ENCODE results near the gene CPZ.

The CPZ gene

GRCh38 chr4:8592366-8593263 is at the start of gene CPZ:
Gene CPZ (plus strand): TSS chr4:8592765. CDS start chr4:8592834, 69 bp downstream.
- no peak for ATAC-seq

GRCh38 chr4:8542776-8543525 is 49.6 kb upstream of the CPZ start:
- no peak for ATAC-seq

GRCh38 chr4:8543623-8544022 is 48.9 kb upstream of the CPZ start:
- ATAC-seq, result no peak

GRCh38 chr4:8544282-8544681 is 48.3 kb upstream of the CPZ start:
- ATAC-seq, result no peak

DNA sequence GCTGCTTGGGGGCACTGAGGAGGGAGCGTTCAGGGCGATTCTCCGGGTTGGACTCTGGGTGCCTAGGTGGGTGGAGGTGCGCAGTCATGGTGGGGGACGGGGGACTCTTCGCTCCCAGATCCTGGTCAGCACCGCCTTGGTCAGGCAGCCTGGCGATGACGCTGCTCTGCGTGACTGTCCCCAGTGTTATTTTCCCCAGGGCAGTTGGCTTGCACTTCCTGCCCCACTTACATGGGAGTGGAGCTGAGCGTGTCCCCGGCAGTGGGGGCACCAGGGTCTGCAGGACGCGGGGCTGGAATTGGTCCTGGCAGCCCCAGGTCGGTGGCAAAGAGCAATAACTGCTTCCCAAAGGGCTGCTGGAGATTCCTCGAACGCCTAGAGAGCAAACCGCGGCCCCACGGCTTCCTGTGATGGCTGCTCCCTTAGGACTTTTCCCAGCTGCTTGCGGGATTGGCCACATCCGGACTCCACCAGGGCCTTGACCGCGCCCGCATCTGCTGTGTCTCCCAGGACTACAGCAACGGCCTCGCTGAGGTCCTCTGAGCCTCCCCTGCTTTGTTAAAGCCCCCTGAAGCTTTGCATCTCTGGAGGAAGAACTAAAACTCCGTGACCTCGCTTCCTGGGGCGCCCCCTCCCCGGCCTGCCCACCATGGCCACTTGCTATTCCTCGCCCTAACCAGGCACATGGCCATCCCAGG is 47.7 kb upstream of the CPZ start:
- no peak for ATAC-seq

GRCh38 chr4:8545439-8545765 is 47.2 kb upstream of the CPZ start:
- ATAC-seq, result no peak

DNA sequence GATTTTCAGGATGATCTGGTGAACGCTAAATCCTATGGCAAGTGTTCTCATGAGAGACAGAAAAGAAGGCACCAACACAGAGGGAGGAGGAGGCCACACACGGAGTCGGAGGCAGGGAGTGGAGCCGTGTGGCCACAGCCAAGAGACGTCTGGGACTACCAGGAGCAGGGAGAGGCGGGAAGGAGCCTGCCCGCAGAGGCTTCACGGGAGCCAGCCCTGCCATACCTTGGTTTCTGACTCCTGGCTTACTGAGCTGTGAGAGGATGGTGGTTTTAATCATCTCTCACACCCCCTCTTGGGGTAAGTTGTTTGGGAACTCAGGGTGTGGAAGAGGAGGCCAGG is 45.8 kb upstream of the CPZ start:
- ATAC-seq, result no peak

DNA sequence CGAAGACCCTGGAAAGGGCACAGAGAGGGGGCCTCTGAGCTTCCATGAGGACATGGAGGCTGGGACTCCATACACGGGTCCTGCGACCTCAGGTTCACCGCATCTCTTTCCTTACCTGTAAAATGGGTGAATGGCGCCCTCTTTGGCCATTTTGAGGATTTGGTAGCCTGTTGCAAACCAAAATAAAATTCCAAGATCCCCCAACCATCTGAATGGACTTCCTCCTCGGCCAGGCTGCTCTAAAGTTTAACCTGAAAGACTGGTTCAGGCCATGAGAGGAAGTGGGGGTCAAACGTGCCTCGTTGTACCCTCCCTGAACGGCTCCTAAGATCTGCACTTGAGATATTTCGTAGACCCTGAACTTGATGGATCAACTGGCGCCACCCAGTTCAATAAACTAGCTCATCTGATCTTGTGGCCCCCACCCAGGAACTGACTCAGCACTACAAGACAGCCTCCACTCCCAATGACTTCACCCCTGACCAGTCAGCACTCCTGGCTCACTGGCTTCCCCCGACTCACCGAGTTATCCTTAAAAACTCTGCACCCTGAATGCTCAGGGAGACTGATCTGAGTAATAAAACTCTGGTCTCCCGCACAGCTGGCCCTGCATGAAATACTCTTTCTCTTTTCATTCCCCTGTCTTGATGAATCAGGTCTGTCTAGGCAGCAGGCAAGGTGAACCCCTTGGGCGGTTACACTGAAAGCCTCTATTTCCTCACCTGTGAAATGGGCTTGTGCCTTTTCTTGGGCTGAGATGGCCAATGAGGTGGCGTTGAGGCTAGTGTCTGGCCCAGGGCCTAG is 45.3 kb upstream of the CPZ start:
- ATAC-seq, result no peak

DNA sequence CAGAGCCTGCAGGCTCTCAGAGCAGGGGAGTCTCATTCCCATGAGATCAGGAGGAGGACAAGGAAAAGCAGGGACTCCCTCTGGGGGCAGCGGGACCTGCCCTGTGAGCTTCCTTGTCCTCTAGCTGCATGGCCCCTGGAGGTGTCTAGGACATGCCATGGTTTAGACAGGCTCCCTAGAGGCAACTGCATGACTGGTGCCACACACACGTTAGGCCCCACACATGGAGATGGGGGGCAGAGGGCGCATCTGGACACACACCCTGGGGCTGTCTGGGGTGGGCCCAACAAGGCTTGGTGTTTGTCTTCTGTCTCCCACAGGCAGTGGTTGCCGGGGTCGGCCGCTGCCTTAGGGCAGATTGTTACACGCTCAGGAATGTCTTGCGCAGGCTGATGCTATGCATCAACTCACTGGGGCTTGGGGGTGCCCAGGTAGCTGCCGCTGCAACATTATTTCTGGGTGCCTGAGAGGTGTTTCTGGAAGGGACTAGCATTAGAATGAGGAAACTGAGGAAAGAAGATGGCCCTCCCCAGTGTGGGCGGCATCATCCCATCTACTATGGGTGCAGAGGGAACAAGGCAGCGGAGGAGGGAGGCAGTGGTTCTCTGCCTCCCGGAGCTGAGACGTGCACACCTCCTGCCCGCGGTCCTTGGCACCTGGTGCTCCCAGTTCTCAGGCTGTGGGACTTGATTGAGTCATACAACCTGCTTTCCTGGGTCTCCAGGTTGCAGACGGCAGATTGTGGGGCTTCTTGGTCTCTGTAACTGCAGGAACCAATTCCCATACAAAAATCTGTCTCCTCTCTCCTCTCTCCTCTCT is 44.4 kb upstream of the CPZ start:
- ATAC-seq, result no peak

GRCh38 chr4:8548731-8549351 is 43.7 kb upstream of the CPZ start:
- no peak for ATAC-seq

DNA sequence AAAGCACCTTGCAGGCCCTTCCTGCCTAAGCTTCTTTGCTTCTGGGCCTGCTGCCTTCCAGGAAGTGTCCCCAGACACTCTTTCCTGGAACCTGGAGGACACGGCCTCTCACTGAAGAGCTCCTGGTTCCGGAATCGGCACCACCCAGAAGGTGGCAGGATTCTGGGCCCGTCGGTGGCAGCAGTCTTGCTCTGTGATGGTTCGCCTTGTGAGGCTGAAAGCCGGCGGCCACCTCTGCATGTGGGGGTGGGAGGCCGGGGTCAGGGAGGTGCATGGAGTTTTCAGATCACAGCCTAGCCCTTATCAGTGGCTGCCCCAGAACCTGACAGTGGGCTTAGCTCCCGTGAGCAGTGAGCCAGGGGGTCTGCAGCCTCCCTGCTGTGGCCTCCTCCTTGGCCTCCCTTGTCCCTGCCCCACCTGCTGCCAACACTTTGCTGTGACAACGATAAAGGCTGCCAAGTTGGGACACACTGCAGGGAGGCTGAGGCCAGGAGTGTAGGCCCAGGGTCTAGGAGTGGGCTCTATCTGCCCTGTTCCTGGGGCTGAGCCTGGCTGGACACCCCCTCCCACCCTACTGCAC is 43.1 kb upstream of the CPZ start:
- ATAC-seq, result no peak

- no peak for ATAC-seq
These were observed 41.9 kb upstream of the CPZ start for GRCh38 chr4:8550691-8551090.

GRCh38 chr4:8552024-8552423 is 40.5 kb upstream of the CPZ start:
- ATAC-seq, result no peak

DNA sequence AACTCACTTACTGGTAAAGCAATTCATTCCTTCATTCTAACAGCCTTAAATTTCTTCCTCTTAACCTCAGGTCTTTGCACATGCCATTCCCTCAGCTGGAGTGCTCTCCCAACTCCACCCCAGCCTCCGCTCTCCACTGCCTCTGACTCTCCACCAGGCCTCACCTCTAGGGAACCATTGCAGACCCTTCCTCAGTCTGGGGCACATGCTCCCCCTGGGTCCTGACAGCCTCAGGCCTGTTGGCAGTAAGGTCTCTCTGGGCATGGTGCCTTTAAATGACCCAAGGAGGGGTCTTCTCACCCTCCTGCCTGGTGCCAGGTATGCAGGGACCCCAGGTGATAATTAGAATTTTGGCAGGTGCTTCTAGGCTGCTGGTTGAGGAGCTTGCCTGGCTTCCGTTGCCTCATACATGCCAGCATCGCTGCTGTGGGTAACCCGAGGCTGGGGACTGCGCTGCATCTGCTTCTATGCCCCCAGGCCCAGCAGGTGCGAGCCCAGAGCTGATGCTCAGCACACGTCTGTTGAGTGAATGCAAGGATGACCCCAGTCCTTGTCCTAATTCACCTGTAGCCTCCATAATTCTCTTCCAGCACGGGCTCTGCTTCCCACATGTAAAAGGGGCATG is 39.9 kb upstream of the CPZ start:
- no peak for ATAC-seq

DNA sequence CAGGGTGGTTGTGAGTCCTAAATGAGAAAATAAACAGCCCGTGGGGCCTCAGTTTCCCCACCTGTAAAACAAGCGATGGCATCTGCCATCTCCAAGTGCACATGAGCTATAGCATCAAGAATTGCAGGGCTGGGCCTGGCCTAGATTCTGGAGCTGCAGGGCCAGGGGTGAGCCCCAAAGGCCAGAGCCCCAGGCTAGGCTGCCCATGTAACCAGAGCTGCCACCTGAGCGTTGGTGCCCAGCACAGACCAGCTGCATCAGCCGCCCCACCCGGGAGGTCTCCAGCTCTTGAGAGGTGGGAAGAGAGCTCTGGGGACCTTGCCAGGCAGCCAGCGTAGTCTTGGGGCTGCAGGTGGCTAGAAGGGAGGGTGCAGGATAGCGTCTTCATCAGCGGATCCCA is 39.3 kb upstream of the CPZ start:
- ATAC-seq, result no peak

DNA sequence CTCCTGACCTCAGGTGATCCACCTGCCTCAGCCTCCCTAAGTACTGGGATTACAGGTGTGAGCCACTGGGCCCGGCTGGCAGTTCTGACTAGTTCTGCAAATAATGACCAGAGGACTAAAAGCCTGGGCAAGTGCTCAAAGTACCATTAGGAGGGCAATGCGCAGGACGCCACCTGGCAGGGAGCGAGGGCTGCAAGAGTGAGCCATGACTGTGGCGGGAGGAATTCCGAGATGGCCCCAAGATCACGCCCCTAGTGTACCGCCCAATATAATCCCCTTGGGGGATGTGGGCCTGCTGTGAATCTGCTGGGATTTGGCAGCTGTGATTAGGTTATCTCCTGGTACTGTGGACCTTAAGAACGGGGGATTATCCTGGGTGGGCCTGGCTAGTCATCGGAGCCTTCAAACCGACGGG is 38.6 kb upstream of the CPZ start:
- no peak for ATAC-seq

GRCh38 chr4:8554555-8555100 is 37.9 kb upstream of the CPZ start:
- ATAC-seq, result no peak

DNA sequence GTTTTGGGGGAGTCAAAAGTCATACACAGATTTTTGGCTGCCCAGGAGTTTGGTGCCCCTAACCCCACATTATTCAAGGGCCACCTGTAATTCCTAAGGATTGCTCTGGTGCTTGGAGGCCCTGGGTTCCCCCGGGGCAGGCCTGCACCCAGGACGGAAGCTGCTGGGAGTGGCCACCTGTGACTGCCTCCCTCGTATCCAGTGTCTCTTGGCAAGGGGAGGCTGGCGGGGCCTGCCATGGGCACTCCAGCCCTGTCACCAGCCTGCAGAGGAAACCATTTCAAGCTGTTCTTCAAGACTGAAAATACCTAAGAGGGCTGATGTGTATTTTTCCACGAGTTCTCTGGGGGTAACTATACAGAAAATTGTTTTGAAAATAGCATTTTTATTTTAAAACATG is 36.8 kb upstream of the CPZ start:
- no peak for ATAC-seq

DNA sequence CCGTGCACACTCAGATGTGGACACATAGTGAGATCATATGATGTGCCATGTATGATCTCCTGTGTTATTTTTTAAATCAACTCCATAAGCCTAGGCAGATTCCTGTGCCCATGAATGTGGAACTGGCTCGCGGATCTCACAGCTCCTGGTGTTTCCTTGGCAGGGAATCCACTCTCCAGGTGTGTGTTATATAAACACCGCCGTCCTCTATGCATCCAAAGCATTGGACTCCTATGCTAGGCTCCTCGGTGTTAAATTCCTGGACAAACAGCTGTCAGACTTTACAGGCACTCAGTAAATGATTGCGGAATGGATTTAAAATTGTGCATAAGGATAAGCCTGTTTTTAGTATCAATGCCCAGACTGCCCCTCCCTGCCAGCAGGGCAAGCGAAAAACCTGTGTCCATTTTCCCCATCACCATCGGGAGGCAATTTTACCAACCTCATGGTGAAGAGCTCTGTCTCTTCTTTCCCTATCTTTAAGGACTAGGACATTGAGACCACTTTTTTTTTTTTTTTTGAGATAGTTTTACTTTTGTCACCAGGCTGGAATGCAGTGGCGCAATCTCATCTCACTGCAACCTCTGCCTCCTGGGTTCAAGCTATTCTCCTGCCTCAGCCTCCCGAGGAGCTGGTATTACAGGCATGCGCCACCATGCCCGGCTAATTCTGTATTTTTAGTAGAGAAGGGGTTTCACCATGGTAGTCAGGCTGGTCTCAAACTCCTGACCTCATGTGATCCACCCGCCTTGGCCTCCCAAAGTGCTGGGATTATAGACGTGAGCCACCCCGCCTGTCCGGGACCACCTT is 36.0 kb upstream of the CPZ start:
- ATAC-seq, result no peak
